ENCODE data around the gene AFP. TPM values are rescaled to one million over a fixed set of nuclear protein-coding genes. Genes with fewer than 3 reads are reported as not detected.

Gene AFP
- total RNA-seq, 1 donor from 2014 or later = not detected

GRCh38 chr4:73477176-73477575 is 41.2 kb downstream of the AFP start:
- Mint-ChIP-seq H3K9me3 (ENCODE audit: unreplicated experiment) (peaks cover 5% of the 10 kb centered on the region), H3K27ac (ENCODE audit: unreplicated experiment) (no peak overlapping the region), H3K27me3 (ENCODE audit: unreplicated experiment) (peaks cover 4% of the 10 kb centered on the region), H3K4me1 (ENCODE audit: unreplicated experiment) (no peaks in the 10 kb centered on the region), H3K36me3 (ENCODE audit: low read depth, unreplicated experiment) (peaks cover 5% of the 10 kb centered on the region), H3K4me3 (ENCODE audit: unreplicated experiment) (no peak overlapping the region)
- TF ChIP-seq CTCF (IDR thresholded peaks at IDR 0.05; ENCODE audit: unreplicated experiment) = no peak
- no peak for DNase-seq (ENCODE audit: low spot score)

- Mint-ChIP-seq H3K36me3 (ENCODE audit: low read depth, unreplicated experiment) (peaks cover 5% of the 10 kb centered on the region), H3K4me3 (ENCODE audit: unreplicated experiment) (no peak overlapping the region), H3K27ac (ENCODE audit: unreplicated experiment) (no peak overlapping the region), H3K27me3 (ENCODE audit: unreplicated experiment) (peaks cover 4% of the 10 kb centered on the region), H3K9me3 (ENCODE audit: unreplicated experiment) (peaks cover 5% of the 10 kb centered on the region), H3K4me1 (ENCODE audit: unreplicated experiment) (no peaks in the 10 kb centered on the region)
- TF ChIP-seq CTCF (IDR thresholded peaks at IDR 0.05; ENCODE audit: unreplicated experiment) = no peak
- no peak for DNase-seq (ENCODE audit: low spot score)
Measured at GRCh38 chr4:73479323-73479722, 43.3 kb downstream of the AFP start.

GRCh38 chr4:73481358-73481757 is 45.3 kb downstream of the AFP start, which contains the start of gene AFM:
TSS of gene AFM (plus strand) at chr4:73481745. CDS start at chr4:73481776, 31 bp downstream.
- H3K4me1 Mint-ChIP-seq (ENCODE audit: unreplicated experiment) = peaks cover 8% of the 10 kb centered on the region
- no peak within 1 kb of the TSS for H3K27ac Mint-ChIP-seq (ENCODE audit: unreplicated experiment)
- no peak for DNase-seq (ENCODE audit: low spot score)
- no peaks in the 10 kb centered on the region for H3K36me3 Mint-ChIP-seq (ENCODE audit: low read depth, unreplicated experiment)
- TF ChIP-seq CTCF (IDR thresholded peaks at IDR 0.05; ENCODE audit: unreplicated experiment) = no peak
- H3K4me3 Mint-ChIP-seq (ENCODE audit: unreplicated experiment) = no peak within 1 kb of the TSS
- no peaks in the 10 kb centered on the region for H3K9me3 Mint-ChIP-seq (ENCODE audit: unreplicated experiment)
- peaks cover 5% of the 10 kb centered on the region for H3K27me3 Mint-ChIP-seq (ENCODE audit: unreplicated experiment)

GRCh38 chr4:73485085-73485484 is 49.1 kb downstream of the AFP start:
- Mint-ChIP-seq H3K27ac (ENCODE audit: unreplicated experiment) (no peak overlapping the region), H3K4me3 (ENCODE audit: unreplicated experiment) (no peak overlapping the region), H3K27me3 (ENCODE audit: unreplicated experiment) (peaks cover 5% of the 10 kb centered on the region), H3K9me3 (ENCODE audit: unreplicated experiment) (no peaks in the 10 kb centered on the region), H3K4me1 (ENCODE audit: unreplicated experiment) (peaks cover 14% of the 10 kb centered on the region), H3K36me3 (ENCODE audit: low read depth, unreplicated experiment) (no peaks in the 10 kb centered on the region)
- no peak for DNase-seq (ENCODE audit: low spot score)
- TF ChIP-seq CTCF (IDR thresholded peaks at IDR 0.05; ENCODE audit: unreplicated experiment) = no peak

GRCh38 chr4:73485596-73485995 is 49.6 kb downstream of the AFP start:
- no peak for DNase-seq (ENCODE audit: low spot score)
- peaks cover 14% of the 10 kb centered on the region for H3K4me1 Mint-ChIP-seq (ENCODE audit: unreplicated experiment)
- H3K27me3 Mint-ChIP-seq (ENCODE audit: unreplicated experiment) = peaks cover 5% of the 10 kb centered on the region
- no peak for TF ChIP-seq CTCF (IDR thresholded peaks at IDR 0.05; ENCODE audit: unreplicated experiment)
- H3K36me3 Mint-ChIP-seq (ENCODE audit: low read depth, unreplicated experiment) = no peaks in the 10 kb centered on the region
- no peaks in the 10 kb centered on the region for H3K9me3 Mint-ChIP-seq (ENCODE audit: unreplicated experiment)
- H3K27ac Mint-ChIP-seq (ENCODE audit: unreplicated experiment) = no peak overlapping the region
- no peak overlapping the region for H3K4me3 Mint-ChIP-seq (ENCODE audit: unreplicated experiment)

All from endothelial cell (in vitro differentiated cells).